ENCODE measurements around the gene RAB1A.

DNA sequence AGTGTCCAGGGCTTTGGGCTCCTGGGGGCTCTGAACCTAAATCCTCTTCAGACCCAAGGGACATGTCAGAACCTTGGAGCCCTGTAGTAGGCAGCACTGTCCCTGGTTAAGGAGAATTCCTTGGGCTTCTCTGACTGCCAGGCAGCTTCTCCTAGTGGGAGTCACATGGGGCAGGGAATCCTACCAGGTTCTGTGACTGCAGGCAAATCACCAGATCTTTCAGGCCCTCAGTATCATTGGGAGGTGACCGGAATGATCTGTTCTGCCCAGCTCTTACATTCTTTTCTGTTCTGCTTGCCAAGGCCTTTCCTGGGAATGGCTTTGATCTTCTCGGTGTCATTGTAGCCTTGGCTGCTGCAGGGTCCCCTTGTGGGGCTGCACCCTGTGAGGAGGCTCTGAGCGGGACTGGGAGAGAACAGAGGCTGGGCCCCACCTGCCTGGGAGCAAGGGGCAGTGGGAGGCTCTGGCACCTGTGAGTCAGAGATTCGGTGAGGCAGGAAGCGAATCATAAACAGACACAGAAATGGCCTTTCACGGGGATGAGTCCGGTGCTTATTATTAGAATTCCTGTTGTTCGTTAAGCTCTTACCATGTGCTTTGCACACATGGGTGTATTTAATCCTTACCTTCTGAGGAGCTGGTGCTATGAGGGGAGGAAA is 59.6 kb downstream of the RAB1A start:
- TF ChIP-seq EZH2 (IDR thresholded peaks at IDR 0.05; ENCODE audit: borderline replicate concordance, control insufficient read depth, low read depth, low read length): no peak
- TF ChIP-seq ZSCAN29 (IDR thresholded peaks at IDR 0.05): no peak
- TF ChIP-seq, protein P1, sequence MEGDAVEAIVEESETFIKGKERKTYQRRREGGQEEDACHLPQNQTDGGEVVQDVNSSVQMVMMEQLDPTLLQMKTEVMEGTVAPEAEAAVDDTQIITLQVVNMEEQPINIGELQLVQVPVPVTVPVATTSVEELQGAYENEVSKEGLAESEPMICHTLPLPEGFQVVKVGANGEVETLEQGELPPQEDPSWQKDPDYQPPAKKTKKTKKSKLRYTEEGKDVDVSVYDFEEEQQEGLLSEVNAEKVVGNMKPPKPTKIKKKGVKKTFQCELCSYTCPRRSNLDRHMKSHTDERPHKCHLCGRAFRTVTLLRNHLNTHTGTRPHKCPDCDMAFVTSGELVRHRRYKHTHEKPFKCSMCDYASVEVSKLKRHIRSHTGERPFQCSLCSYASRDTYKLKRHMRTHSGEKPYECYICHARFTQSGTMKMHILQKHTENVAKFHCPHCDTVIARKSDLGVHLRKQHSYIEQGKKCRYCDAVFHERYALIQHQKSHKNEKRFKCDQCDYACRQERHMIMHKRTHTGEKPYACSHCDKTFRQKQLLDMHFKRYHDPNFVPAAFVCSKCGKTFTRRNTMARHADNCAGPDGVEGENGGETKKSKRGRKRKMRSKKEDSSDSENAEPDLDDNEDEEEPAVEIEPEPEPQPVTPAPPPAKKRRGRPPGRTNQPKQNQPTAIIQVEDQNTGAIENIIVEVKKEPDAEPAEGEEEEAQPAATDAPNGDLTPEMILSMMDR (IDR thresholded peaks at IDR 0.05 in 2 of 3, conservative IDR thresholded peaks at IDR 0.05 in 1 of 3; ENCODE audit: control insufficient read depth in 2 of 3, extremely low read depth in 1 of 3, insufficient read depth in 1 of 3, low read depth in 3 of 3, low read length in 3 of 3): no peak
- TF ChIP-seq ATF3 (IDR thresholded peaks at IDR 0.05; ENCODE audit: borderline replicate concordance, extremely low read depth, low read depth, low read length): no peak
- no peak for TF ChIP-seq EP300 (IDR thresholded peaks at IDR 0.05; ENCODE audit: borderline replicate concordance in 1 of 2, control insufficient read depth in 1 of 2, low read depth in 2 of 2, low read length in 2 of 2)
- TF ChIP-seq POLR2A (IDR thresholded peaks at IDR 0.05; ENCODE audit: low read depth, low read length): no peak
- TF ChIP-seq TAF1 (IDR thresholded peaks at IDR 0.05; ENCODE audit: borderline replicate concordance, low read depth, low read length): no peak
- TF ChIP-seq CBFB (IDR thresholded peaks at IDR 0.05; ENCODE audit: low read depth): no peak
- TF ChIP-seq REST (IDR thresholded peaks at IDR 0.05; ENCODE audit: low read depth, low read length): no peak

Data from GM12878 (cell line).